ENCODE measurements around the gene GATA6.
A peak's percentile ranks its signal among the peaks of the same experiment; 100 is the strongest.

Gene GATA6

GRCh38 chr18:22169011-22169888 is at the start of gene GATA6:
Gene GATA6, plus strand, starts transcription at chr18:22169589. Its CDS starts 1,556 bp downstream, at chr18:22171145.
- peak; percentile 50 for DNase-seq

GRCh38 chr18:22124970-22125369 is 44.4 kb upstream of the GATA6 start:
- DNase-seq = no peak

GRCh38 chr18:22128954-22129353 is 40.4 kb upstream of the GATA6 start:
- DNase-seq = no peak

- no peak for DNase-seq
These were observed 39.6 kb upstream of the GATA6 start for GRCh38 chr18:22129778-22130177.

GRCh38 chr18:22132258-22132657 is 37.1 kb upstream of the GATA6 start:
- DNase-seq = no peak

GRCh38 chr18:22132763-22133162 is 36.6 kb upstream of the GATA6 start:
- no peak for DNase-seq

- no peak for DNase-seq
These were observed 33.0 kb upstream of the GATA6 start for GRCh38 chr18:22136395-22136794.

GRCh38 chr18:22141211-22141610 is 28.2 kb upstream of the GATA6 start:
- DNase-seq = no peak

- no peak for DNase-seq
These were observed 25.7 kb upstream of the GATA6 start for GRCh38 chr18:22143347-22144340.

GRCh38 chr18:22145160-22145559 is 24.2 kb upstream of the GATA6 start:
- no peak for DNase-seq

GRCh38 chr18:22149710-22150109 is 19.7 kb upstream of the GATA6 start:
- no peak for DNase-seq

- no peak for DNase-seq
These were observed 17.3 kb upstream of the GATA6 start for GRCh38 chr18:22152093-22152492.

GRCh38 chr18:22153428-22153827 is 16.0 kb upstream of the GATA6 start:
- DNase-seq = no peak

- DNase-seq = no peak
These were observed 13.8 kb upstream of the GATA6 start for GRCh38 chr18:22155584-22155983.

GRCh38 chr18:22159014-22159413 is 10.4 kb upstream of the GATA6 start:
- no peak for DNase-seq

- no peak for DNase-seq
These were observed 8.3 kb upstream of the GATA6 start for GRCh38 chr18:22161090-22161489.

- no peak for DNase-seq
These were observed 5.8 kb upstream of the GATA6 start for GRCh38 chr18:22163416-22164161.

GRCh38 chr18:22164337-22165048 is 4.9 kb upstream of the GATA6 start:
- no peak for DNase-seq

GRCh38 chr18:22165049-22165602 is 4.3 kb upstream of the GATA6 start:
- DNase-seq = no peak

GRCh38 chr18:22165603-22166068 is 3.8 kb upstream of the GATA6 start:
- no peak for DNase-seq

GRCh38 chr18:22166069-22166950 is 3.1 kb upstream of the GATA6 start:
- DNase-seq = no peak

Data from activated T-cell treated with anti-CD3 and anti-CD28 coated beads, Interleukin-2, amount 50 U/mL, for 1 hour (primary cell).